ENCODE results near the gene DNMT3B.

DNMT3B gene

GRCh38 chr20:32779500-32780211 lies 17.5 kb downstream of the DNMT3B start:
- Histone ChIP-seq H3K27ac (ENCODE audit: low read depth, low read length, poor library complexity, severe bottlenecking) (no peak overlapping the region), H3K36me3 (ENCODE audit: insufficient read depth, low read length) (peaks cover 17% of the 10 kb centered on the region; the same call in 1 of the 2 replicates), H4K20me1 (ENCODE audit: insufficient read depth, low read length) (no peaks in the 10 kb centered on the region), H3K9me3 (ENCODE audit: low read length) (no peaks in the 10 kb centered on the region), H3K9ac (ENCODE audit: low read length) (no peak overlapping the region), H3K79me2 (ENCODE audit: insufficient read depth, low read length) (0 out of 2 replicates have a peak, but pooled peaks cover 4% of the 10 kb centered on the region), H2AFZ (ENCODE audit: low read length) (no peak overlapping the region), H3K27me3 (ENCODE audit: insufficient read depth, low read length) (no peaks in the 10 kb centered on the region), H3F3A (ENCODE audit: insufficient read depth, low read length) (no peaks in the 10 kb centered on the region; the same call in 1 of the 2 replicates), H3K4me3 (ENCODE audit: low read depth, low read length, poor library complexity, severe bottlenecking) (no peak overlapping the region), H3K9me2 (ENCODE audit: low read depth, low read length) (no peaks in the 10 kb centered on the region), H3K4me1 (ENCODE audit: insufficient read depth, low read length, severe bottlenecking) (peaks cover 25% of the 10 kb centered on the region), H3K4me2 (ENCODE audit: low read length) (no peak overlapping the region)
- peak; percentile 12; the same call in 1 of the 2 replicates for TF ChIP-seq CTCF (IDR thresholded peaks at IDR 0.05; ENCODE audit: low read length)
- no peak for TF ChIP-seq EZH2 (IDR thresholded peaks at IDR 0.05; ENCODE audit: borderline replicate concordance, low read length)

- H3K79me2 ChIP-seq (ENCODE audit: insufficient read depth, low read length), result 0 out of 2 replicates have a peak, but pooled peaks cover 4% of the 10 kb centered on the region
- no peaks in the 10 kb centered on the region for H3K9me3 ChIP-seq (ENCODE audit: low read length)
- H3F3A ChIP-seq (ENCODE audit: insufficient read depth, low read length), result no peaks in the 10 kb centered on the region; the same call in 1 of the 2 replicates
- no peak overlapping the region for H3K27ac ChIP-seq (ENCODE audit: low read depth, low read length, poor library complexity, severe bottlenecking)
- H3K27me3 ChIP-seq (ENCODE audit: insufficient read depth, low read length), result no peaks in the 10 kb centered on the region
- no peak for TF ChIP-seq CTCF (IDR thresholded peaks at IDR 0.05; ENCODE audit: low read length)
- no peak for TF ChIP-seq EZH2 (IDR thresholded peaks at IDR 0.05; ENCODE audit: borderline replicate concordance, low read length)
- H2AFZ ChIP-seq (ENCODE audit: low read length), result no peak overlapping the region
- peaks cover 22% of the 10 kb centered on the region for H3K4me1 ChIP-seq (ENCODE audit: insufficient read depth, low read length, severe bottlenecking)
- H3K36me3 ChIP-seq (ENCODE audit: insufficient read depth, low read length), result peaks cover 22% of the 10 kb centered on the region; the same call in 1 of the 2 replicates
- no peak overlapping the region for H3K4me2 ChIP-seq (ENCODE audit: low read length)
- H3K4me3 ChIP-seq (ENCODE audit: low read depth, low read length, poor library complexity, severe bottlenecking), result no peak overlapping the region
- no peaks in the 10 kb centered on the region for H4K20me1 ChIP-seq (ENCODE audit: insufficient read depth, low read length)
- H3K9ac ChIP-seq (ENCODE audit: low read length), result no peak overlapping the region
- H3K9me2 ChIP-seq (ENCODE audit: low read depth, low read length), result no peaks in the 10 kb centered on the region
Measured at GRCh38 chr20:32780278-32780677, 18.1 kb downstream of the DNMT3B start.

GRCh38 chr20:32780749-32781655 lies 18.8 kb downstream of the DNMT3B start:
- no peaks in the 10 kb centered on the region for H3K27me3 ChIP-seq (ENCODE audit: insufficient read depth, low read length)
- H3K9ac ChIP-seq (ENCODE audit: low read length), result no peak overlapping the region
- H3K36me3 ChIP-seq (ENCODE audit: insufficient read depth, low read length), result peaks cover 28% of the 10 kb centered on the region
- H3K4me2 ChIP-seq (ENCODE audit: low read length), result no peak overlapping the region
- no peaks in the 10 kb centered on the region for H3K9me2 ChIP-seq (ENCODE audit: low read depth, low read length)
- no peaks in the 10 kb centered on the region for H3K9me3 ChIP-seq (ENCODE audit: low read length)
- peaks cover 15% of the 10 kb centered on the region for H3K4me1 ChIP-seq (ENCODE audit: insufficient read depth, low read length, severe bottlenecking)
- 0 out of 2 replicates have a peak, but pooled peaks cover 4% of the 10 kb centered on the region for H3K79me2 ChIP-seq (ENCODE audit: insufficient read depth, low read length)
- no peak overlapping the region for H3K27ac ChIP-seq (ENCODE audit: low read depth, low read length, poor library complexity, severe bottlenecking)
- TF ChIP-seq CTCF (IDR thresholded peaks at IDR 0.05; ENCODE audit: low read length) (no peak), EZH2 (IDR thresholded peaks at IDR 0.05; ENCODE audit: borderline replicate concordance, low read length) (no peak)
- H3F3A ChIP-seq (ENCODE audit: insufficient read depth, low read length), result no peaks in the 10 kb centered on the region; the same call in 1 of the 2 replicates
- H4K20me1 ChIP-seq (ENCODE audit: insufficient read depth, low read length), result no peaks in the 10 kb centered on the region
- no peak overlapping the region for H3K4me3 ChIP-seq (ENCODE audit: low read depth, low read length, poor library complexity, severe bottlenecking)
- H2AFZ ChIP-seq (ENCODE audit: low read length), result no peak overlapping the region

Measured in OCI-LY1 (cell line).